Mononuclear cell (primary cell): ENCODE measurements around the gene DDX10. TPM values are rescaled to one million over a fixed set of nuclear protein-coding genes. Genes with fewer than 3 reads are reported as not detected.

ENCODE experiments used
- H3K27me3 ChIP-seq: 2 replicates; pipeline ENCODE4 v1.6.0; 2011; ENCODE audit warnings: low read length, control low read depth; ENCODE audit not compliant: insufficient read depth
- H3K4me1 ChIP-seq: 2 replicates; pipeline ENCODE4 v1.5.1; 2011; ENCODE audit warnings: mild to moderate bottlenecking, low read length, control low read depth; ENCODE audit not compliant: insufficient read depth
- H3K4me3 ChIP-seq: 2 replicates; pipeline ENCODE4 v1.5.1; 2011; ENCODE audit warnings: mild to moderate bottlenecking, low read length, moderate library complexity
- H3K9me3 ChIP-seq: 2 replicates; pipeline ENCODE4 v1.5.1; 2011; ENCODE audit warnings: low read depth, mild to moderate bottlenecking, control low read depth, low read length
- total RNA-seq: library from RNA; depleted of rRNA; stranded (reverse); fragments of >200 nt; gene quantifications from one replicate; pipeline ENCODE4 v1.2.3, GENCODE V29; 2012

Gene DDX10
- total RNA-seq, 1 donor, result 8.5 TPM

DNA sequence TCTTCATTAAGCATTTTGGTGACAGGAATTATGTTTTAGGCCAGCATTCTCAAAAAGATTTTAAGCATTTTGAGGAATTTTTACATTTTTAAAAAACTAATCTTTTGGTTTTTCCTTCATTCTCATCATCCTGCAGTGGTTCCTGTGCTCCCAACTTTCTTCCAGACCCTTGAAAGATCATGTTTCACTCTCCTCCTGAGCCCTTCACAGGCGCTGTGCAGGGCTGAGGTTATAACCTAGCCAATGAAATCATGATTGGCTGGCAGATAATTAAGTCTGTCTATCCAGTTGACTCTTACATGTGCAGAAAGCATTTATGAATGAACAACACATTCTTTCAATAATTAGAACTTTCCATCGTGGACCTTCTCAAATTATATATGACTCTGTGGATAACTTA lies 226.3 kb downstream of the DDX10 start:
- no peaks in the 10 kb centered on the region for H3K4me1 ChIP-seq
- no peaks in the 10 kb centered on the region for H3K27me3 ChIP-seq
- no peaks in the 10 kb centered on the region for H3K9me3 ChIP-seq
- H3K4me3 ChIP-seq, result no peak overlapping the region

DNA sequence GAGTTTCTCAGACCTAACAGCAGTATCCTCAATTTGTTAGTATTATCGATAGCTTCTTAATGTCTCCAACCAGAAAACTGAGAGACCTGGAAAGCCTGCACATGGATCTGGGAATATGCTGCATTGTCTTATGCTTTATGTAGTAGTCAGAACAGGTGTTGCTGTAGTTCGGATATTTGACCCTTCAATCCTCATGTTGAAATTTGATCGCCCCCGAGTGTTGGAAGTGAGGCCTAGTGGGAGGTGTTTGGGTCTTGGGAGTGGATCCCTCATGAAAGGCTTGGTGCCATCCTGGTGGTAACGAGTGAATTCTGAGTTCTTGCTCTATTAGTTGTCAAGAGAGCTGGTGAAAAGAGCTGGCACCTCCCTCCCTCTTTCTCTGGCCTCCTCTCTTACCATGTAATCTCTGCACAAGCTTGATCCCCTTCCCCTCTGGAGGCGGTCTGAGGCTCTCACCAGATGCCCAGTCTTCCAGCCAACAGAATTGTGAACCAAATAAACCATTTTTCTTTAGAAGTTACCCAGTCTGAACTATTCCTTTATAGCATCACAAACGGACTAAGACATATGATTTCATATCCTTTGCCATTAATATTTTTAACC lies 227.1 kb downstream of the DDX10 start:
- H3K27me3 ChIP-seq, result no peaks in the 10 kb centered on the region

DNA sequence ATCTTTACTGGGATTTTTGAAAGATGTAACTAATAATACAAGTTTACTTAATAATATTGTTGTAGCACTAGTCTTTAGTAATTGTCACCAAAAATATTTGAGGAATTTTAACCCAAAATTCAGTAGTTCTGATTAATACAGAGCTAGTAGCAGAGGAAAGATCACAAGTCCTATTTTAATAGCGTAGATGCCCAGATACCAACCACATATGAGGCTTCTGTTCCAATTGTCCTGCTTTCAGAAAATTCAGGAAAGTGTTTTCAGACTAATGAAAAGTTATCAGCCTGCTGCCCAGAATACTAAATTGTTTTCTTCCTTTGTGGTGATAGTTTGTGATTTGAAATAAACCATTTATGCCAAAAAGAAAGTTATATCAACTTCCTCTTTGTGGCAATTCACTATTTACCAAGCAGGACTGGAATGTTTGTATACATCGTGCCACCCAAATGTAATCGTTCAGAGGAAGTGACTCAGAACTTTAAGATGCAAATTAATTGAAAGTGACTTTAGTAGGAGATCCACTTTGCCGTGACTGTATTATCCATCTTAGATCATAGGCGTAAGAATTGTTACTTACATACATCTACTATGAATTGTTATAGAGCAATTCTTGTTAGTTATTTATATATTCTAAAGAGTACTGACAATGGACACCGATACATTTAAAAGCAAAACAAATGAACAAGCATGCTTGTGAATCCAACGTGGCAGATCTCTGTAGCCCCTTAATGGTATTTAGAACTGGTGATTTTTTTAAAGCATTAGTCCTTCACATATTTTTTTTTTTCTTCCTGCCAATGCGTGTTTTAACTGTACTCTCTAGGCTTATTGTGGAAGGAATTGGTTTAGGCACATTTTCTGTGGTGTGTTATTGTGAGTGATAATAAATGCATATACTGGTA lies 231.0 kb downstream of the DDX10 start:
- Histone ChIP-seq H3K27me3 (no peaks in the 10 kb centered on the region), H3K4me1 (no peaks in the 10 kb centered on the region), H3K4me3 (no peak overlapping the region), H3K9me3 (no peaks in the 10 kb centered on the region)

More for the DNA sequence above, 227.1 kb downstream of the DDX10 start:
- Histone ChIP-seq H3K9me3 (no peaks in the 10 kb centered on the region), H3K4me3 (no peak overlapping the region), H3K4me1 (no peaks in the 10 kb centered on the region)

DNA sequence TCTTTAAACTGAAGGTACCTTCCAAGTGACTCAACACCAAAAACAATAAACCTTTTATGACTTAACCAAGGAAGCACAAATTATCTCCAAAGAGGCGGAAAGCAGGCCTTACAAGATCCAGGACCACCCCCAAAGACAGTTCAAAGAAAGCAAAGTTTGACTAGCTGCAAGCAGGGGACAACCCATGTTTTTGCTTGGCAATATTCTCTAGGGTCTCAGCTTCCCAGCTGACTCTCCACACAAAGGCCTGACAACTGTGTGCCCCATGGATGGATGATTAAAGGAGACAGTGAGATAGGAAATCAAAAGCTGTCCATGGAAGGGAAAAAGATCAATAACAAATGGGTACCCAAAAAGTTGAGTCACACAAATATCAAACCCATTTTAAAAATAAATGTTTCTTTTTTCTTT lies 232.2 kb downstream of the DDX10 start:
- Histone ChIP-seq H3K4me3 (no peak overlapping the region), H3K4me1 (no peaks in the 10 kb centered on the region), H3K27me3 (no peaks in the 10 kb centered on the region), H3K9me3 (no peaks in the 10 kb centered on the region)

DNA sequence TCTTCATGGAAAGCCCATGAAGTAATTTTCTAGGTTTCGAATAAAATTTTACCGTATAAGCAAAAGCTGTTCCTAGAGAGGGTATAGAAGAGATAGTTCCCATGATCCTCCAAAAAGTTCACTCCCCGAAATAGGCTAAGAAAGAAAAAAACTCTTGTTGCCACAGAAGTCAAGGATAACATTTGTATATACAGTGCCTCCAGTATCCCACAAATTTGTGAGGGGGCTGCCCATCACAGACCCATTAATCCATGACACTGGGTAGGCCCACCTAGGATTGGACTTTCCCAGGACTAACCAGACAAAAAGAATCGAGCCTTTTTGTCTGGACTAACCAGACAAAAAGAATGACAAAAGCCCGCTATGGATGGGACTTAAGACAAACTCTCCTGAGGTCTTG lies 233.0 kb downstream of the DDX10 start:
- no peak overlapping the region for H3K4me3 ChIP-seq
- no peaks in the 10 kb centered on the region for H3K4me1 ChIP-seq
- H3K27me3 ChIP-seq, result no peaks in the 10 kb centered on the region
- H3K9me3 ChIP-seq, result no peaks in the 10 kb centered on the region

DNA sequence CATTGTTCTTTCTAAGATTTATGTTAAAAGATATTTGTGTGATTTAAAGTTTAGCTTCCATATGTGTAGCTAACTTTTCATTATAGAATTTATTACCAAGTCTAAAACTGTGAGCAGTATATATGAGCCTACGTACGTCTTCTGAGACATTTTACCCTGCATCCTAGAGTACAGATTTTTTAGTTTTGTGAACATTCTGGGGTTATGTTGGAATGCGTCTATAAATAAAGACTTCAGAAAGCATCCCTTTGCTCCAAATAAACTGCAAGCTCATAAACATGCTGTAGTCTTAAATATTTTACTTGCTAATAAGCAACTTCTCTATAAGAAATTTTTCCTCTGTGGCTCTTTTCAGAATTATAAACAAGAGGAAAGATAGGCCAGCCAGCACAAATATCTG lies 236.5 kb downstream of the DDX10 start:
- Histone ChIP-seq H3K4me1 (no peaks in the 10 kb centered on the region), H3K9me3 (no peaks in the 10 kb centered on the region), H3K4me3 (no peak overlapping the region), H3K27me3 (no peaks in the 10 kb centered on the region)

DNA sequence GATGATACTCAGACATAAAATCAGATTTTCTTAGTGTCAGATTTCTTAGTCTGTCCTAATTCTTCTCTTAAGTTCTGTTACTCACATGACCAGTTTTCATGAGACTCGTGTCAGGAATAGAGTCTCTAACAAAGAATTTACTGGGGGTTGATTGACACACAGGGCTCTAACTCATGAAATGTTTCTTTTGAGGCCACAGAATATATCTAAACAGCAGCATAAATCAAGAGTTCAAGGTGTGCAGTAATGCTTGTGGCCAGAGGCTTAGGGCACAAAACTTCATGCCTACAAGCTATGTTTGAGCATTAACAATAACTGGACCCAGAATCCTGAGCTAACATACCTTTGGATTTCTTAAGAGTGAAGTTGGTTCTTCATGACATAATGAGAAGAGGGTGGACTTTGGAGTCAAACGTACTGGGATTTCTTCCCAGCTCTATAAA lies 237.2 kb downstream of the DDX10 start:
- Histone ChIP-seq H3K9me3 (no peaks in the 10 kb centered on the region), H3K4me3 (no peak overlapping the region), H3K4me1 (no peaks in the 10 kb centered on the region), H3K27me3 (no peaks in the 10 kb centered on the region)

DNA sequence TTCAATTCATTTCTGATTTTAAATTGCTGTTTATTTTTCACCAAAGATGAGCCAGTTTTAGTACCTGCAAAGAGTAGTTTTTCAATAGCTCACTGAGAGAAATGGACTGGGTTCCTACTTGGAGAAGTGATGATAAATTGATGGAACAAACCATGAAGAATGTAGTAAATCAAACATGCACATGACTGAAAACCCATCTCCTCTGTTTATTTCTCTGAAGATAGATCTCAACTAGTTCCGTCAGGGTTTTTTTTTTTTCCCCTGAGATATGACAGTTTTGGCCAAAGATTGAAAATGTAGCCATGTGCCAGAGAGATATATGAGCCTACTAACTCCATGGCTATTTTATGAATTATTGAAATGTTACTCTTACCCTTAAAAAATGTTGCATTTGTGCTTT lies 239.6 kb downstream of the DDX10 start:
- H3K9me3 ChIP-seq, result no peaks in the 10 kb centered on the region
- no peak overlapping the region for H3K4me3 ChIP-seq
- H3K4me1 ChIP-seq, result no peaks in the 10 kb centered on the region
- H3K27me3 ChIP-seq, result no peaks in the 10 kb centered on the region

DNA sequence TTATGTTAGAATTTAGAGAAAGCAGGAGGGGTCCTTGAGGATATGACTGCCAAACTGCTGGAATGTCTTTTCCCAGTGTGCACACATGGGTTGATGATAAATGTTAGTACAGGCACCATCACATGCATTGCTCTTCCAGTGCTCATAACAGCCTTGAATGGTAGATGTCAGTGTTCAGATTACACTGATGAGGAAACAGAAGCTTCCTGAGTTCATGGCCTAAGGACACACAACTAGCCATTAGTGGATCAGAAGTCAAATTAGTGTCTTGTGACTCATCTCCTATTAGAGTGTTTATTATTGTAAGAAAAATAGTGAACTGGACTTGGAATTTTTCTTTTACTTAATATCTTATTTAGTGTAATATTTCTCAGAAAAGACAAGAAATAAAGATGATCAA lies 241.5 kb downstream of the DDX10 start:
- Histone ChIP-seq H3K4me1 (no peaks in the 10 kb centered on the region), H3K9me3 (no peaks in the 10 kb centered on the region), H3K27me3 (no peaks in the 10 kb centered on the region), H3K4me3 (no peak overlapping the region)

DNA sequence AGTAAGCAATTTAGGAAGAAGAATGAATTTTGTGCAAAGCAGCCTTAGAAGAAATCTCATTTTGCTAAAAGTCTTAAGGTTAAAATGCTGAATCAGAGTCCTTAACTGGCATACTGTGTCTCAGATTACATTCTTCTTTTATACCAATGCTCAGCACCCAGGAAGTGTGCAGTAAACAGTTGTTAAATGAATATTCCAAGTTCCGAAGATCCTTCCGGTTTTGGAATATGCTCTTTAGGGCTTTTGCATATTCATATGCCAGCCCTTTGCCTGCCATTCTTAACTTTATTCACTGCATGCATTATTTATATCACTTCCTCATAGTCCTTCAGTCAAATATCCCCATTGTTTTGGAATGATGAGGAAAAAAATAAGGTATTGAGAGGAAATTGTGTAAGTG lies 242.0 kb downstream of the DDX10 start:
- Histone ChIP-seq H3K9me3 (no peaks in the 10 kb centered on the region), H3K4me3 (no peak overlapping the region), H3K4me1 (no peaks in the 10 kb centered on the region), H3K27me3 (no peaks in the 10 kb centered on the region)

DNA sequence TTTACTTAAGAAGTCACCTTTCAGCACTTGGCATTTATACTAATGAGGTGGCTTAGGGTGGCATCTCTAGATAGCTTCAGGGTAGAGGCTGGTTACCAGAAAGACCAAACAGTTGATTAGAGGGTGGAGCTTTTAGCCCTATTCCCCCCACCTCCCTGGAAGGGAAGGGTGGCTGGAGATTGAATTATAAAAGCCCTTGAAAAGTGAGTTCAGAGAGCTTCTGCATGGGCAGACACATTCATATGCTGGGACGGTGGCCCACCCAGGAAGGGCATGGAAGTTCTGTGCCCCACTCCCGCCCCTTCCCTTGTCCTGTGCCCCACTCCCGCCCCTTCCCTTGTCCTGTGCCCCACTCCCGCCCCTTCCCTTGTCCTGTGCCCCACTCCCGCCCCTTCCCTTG lies 244.2 kb downstream of the DDX10 start:
- no peak overlapping the region for H3K4me3 ChIP-seq
- no peaks in the 10 kb centered on the region for H3K4me1 ChIP-seq
- H3K27me3 ChIP-seq, result no peaks in the 10 kb centered on the region
- H3K9me3 ChIP-seq, result no peaks in the 10 kb centered on the region

DNA sequence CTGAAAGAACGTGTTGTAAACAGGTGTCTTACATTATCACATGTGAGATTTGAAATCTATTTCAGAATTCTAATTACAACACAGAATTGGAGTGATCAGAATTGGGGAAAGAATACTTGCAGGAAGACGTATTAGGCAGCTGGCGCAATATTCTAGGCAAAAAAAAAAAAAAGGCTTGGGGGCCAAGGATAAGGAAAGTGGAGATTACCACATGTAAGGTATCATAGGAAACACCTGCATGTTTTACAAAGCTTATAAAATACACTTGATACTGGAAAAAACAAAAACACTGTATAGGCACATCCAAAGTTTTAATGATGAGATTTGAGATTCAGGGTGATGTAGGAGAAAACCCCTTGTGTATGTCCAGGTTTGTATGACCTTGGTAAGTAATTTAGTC lies 245.1 kb downstream of the DDX10 start:
- Histone ChIP-seq H3K9me3 (no peaks in the 10 kb centered on the region), H3K4me1 (no peaks in the 10 kb centered on the region), H3K4me3 (no peak overlapping the region), H3K27me3 (no peaks in the 10 kb centered on the region)

DNA sequence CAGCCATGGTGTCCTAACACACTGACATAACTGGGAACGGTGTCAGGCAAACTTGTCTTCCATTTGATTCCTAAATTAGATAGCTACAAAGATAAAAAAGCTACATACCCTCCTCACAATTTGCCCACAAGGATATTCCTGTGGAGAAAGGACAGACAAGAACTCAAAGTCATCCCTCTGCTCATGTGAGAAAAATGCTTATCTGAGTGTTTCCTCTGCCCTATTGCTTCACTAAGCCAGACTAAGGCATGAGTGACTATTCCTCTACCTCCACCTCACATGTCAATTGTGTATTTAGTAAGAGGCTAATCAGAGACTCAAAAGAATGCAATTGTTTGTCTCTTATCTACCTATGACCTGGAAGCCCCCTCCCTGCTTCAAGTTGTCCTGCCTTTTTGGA lies 247.7 kb downstream of the DDX10 start:
- H3K9me3 ChIP-seq, result no peaks in the 10 kb centered on the region
- H3K4me3 ChIP-seq, result no peak overlapping the region
- H3K4me1 ChIP-seq, result no peaks in the 10 kb centered on the region
- H3K27me3 ChIP-seq, result no peaks in the 10 kb centered on the region

DNA sequence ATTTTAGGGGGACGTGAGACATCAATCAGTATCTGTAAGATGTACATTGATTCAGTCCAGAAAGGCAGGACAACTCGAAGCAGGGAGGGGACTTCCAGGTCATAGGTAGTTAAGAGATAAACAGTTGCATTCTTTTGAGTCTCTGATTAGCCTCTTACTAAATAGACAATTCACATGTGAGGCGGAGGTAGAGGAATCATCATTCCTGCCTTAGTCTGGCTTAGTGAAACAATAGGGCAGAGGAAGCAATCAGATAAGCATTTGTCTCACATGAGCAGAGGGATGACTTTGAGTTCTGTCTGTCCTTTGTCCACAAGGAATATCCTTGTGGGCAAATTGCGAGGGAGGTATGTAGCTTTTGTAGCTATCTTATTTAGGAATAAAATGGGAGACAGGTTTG lies 248.3 kb downstream of the DDX10 start:
- Histone ChIP-seq H3K4me1 (no peaks in the 10 kb centered on the region), H3K9me3 (no peaks in the 10 kb centered on the region), H3K27me3 (no peaks in the 10 kb centered on the region), H3K4me3 (no peak overlapping the region)

DNA sequence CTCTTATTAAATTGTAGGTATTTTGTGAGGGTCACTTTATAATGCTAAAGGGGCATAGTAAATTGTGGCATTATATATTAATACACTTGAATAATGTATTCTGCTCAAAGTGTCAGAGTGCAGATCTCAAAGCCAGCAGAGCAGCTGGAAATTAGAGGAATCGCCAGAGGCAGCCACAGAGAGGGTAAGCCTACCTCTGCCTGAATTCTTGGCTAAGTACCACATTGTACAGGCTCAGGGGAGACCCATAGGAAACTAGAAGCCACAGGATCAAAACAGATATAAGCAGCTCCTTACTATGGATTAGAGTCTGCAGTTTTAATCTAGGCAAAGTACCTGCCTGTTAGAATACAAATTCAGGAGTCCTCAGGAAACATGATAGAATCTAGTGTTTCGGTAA lies 249.3 kb downstream of the DDX10 start:
- Histone ChIP-seq H3K4me1 (no peaks in the 10 kb centered on the region), H3K27me3 (no peaks in the 10 kb centered on the region), H3K4me3 (no peak overlapping the region), H3K9me3 (no peaks in the 10 kb centered on the region)

DNA sequence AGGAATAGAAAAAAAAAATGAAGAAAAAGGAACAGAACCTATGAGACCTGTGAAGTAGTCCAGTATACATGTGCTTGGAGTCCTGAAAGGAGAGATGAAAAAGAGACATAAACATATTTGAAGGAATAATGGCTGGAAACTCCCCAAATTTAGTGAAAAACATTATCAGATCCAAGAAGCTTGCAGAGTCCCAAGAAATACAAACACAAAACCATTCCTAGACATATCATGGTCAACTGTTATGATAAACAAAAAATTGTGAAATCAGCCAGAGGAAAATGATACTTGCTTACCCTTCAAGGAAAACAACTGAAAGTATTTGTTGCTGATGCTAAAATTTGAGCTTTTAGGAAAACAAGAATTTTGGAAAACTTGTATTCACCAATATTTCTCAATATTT lies 250.1 kb downstream of the DDX10 start:
- Histone ChIP-seq H3K4me3 (no peak overlapping the region), H3K4me1 (no peaks in the 10 kb centered on the region)

More for the DNA sequence above, 250.1 kb downstream of the DDX10 start:
- H3K9me3 ChIP-seq, result no peaks in the 10 kb centered on the region
- H3K27me3 ChIP-seq, result no peaks in the 10 kb centered on the region
